K562 (cell line): ENCODE results near the gene MLLT6. TPM values are rescaled to one million over a fixed set of nuclear protein-coding genes. Genes with fewer than 3 reads are reported as not detected.

Source experiments
- AFF4 ChIP-seq: sonication (generic); formaldehyde crosslinking; IDR thresholded peaks from 2 replicates; pipeline ENCODE4 v1.8.0; 2023; ENCODE audit warnings: mild to moderate bottlenecking, missing genetic modification reagents
- BHLHE40 ChIP-seq: IDR thresholded peaks from 2 replicates; pipeline ENCODE4 v1.6.1; 2011; ENCODE audit warnings: low read length, improper control_type of control experiment
- BRD9 ChIP-seq: fragments of 450-650 bp; IDR thresholded peaks from 2 replicates; pipeline ENCODE4 v1.6.1; 2018; ENCODE audit warnings: low read depth; ENCODE audit not compliant: partially characterized antibody
- CBX2 ChIP-seq: fragments of 200-600 bp; sonication (generic); IDR thresholded peaks from one replicate; pipeline ENCODE4 v1.6.1; 2012; ENCODE audit warnings: mild to moderate bottlenecking, low read length, inconsistent platforms; ENCODE audit not compliant: insufficient read depth, poor library complexity, severe bottlenecking
- CHD4 ChIP-seq: fragments of 200-600 bp; sonication (generic); IDR thresholded peaks from 3 replicates; pipeline ENCODE4 v1.6.1; 2012; ENCODE audit warnings: low read depth, mild to moderate bottlenecking, mixed read lengths, low read length, inconsistent platforms; ENCODE audit not compliant: insufficient read depth, insufficient replicate concordance, poor library complexity, severe bottlenecking
- CTCFL ChIP-seq: IDR thresholded peaks from 2 replicates; pipeline ENCODE4 v1.6.1; 2011; ENCODE audit warnings: borderline replicate concordance, low read depth, mild to moderate bottlenecking, moderate library complexity, low read length; ENCODE audit not compliant: insufficient read depth, poor library complexity, severe bottlenecking
- GATAD2A ChIP-seq: fragments of 450-650 bp; IDR thresholded peaks from 2 replicates; pipeline ENCODE4 v1.6.1; 2017
- HNRNPL ChIP-seq: fragments of 200-400 bp; formaldehyde crosslinking; IDR thresholded peaks from 2 replicates; pipeline ENCODE4 v1.6.1; 2017; ENCODE audit warnings: low read depth, mild to moderate bottlenecking, low read length
- ILK ChIP-seq: fragments of 450-650 bp; IDR thresholded peaks from 2 replicates; pipeline ENCODE4 v1.6.1; 2016; ENCODE audit warnings: missing genetic modification characterization, low read depth, mild to moderate bottlenecking, missing compliant biosample characterization, moderate library complexity, borderline replicate concordance
- MAZ ChIP-seq, 2 experiments: fragments of 450-650 bp in 1 of 2; sonication (generic) in 1 of 2; formaldehyde crosslinking; IDR thresholded peaks in 1 of 2; conservative IDR thresholded peaks in 1 of 2; 2 replicates each; pipeline versions ENCODE4 v1.4.0 to v1.5.0; 2020; ENCODE audit warnings: mild to moderate bottlenecking in 1 of 2, missing genetic modification reagents in 1 of 2
- POLR3G ChIP-seq: IDR thresholded peaks from 2 replicates; pipeline ENCODE4 v1.6.1; 2011; ENCODE audit not compliant: insufficient read length, insufficient replicate concordance; ENCODE audit errors: extremely low read depth
- RB1 ChIP-seq: fragments of 450-650 bp; IDR thresholded peaks from 2 replicates; pipeline ENCODE4 v1.6.1; 2017; ENCODE audit warnings: low read depth, mild to moderate bottlenecking
- RBM22 ChIP-seq: fragments of 200-400 bp; formaldehyde crosslinking; IDR thresholded peaks from 2 replicates; pipeline ENCODE4 v1.6.1; 2018; ENCODE audit warnings: low read length, low read depth; ENCODE audit not compliant: poor library complexity, severe bottlenecking
- RBM34 ChIP-seq: fragments of 200-400 bp; formaldehyde crosslinking; IDR thresholded peaks from 2 replicates; pipeline ENCODE4 v1.6.1; 2018; ENCODE audit warnings: low read length, borderline replicate concordance; ENCODE audit not compliant: insufficient read depth
- RNF2 ChIP-seq: sonication (generic); IDR thresholded peaks from 2 replicates; pipeline ENCODE4 v1.6.1; 2016
- TEAD1 ChIP-seq, 2 experiments: fragments of 450-650 bp in 1 of 2; sonication (generic) in 1 of 2; formaldehyde crosslinking; IDR thresholded peaks; 2 replicates each; pipeline versions ENCODE4 v1.4.0 to v1.8.0; 2020 to 2022; ENCODE audit warnings: mild to moderate bottlenecking in 2 of 2, missing genetic modification reagents in 1 of 2
- U2AF1 ChIP-seq: fragments of 200-400 bp; formaldehyde crosslinking; optimal IDR thresholded peaks from 2 replicates; pipeline ENCODE3; 2017; ENCODE audit warnings: mild to moderate bottlenecking, low read depth, low read length, moderate library complexity
- ZBED1 ChIP-seq: IDR thresholded peaks from 2 replicates; pipeline ENCODE4 v1.6.1; 2014
- ZBTB1 ChIP-seq: sonication (generic); formaldehyde crosslinking; IDR thresholded peaks from 2 replicates; pipeline ENCODE4 v1.8.1; 2023; ENCODE audit warnings: missing genetic modification reagents, low read depth, mild to moderate bottlenecking, borderline replicate concordance
- ZFX ChIP-seq: sonication (generic); formaldehyde crosslinking; IDR thresholded peaks from 2 replicates; pipeline ENCODE4 v1.8.0; 2022; ENCODE audit warnings: mild to moderate bottlenecking, missing genetic modification reagents, moderate library complexity
- ZNF766 ChIP-seq: fragments of 200-800 bp; sonication (Bioruptor generic); conservative IDR thresholded peaks from 2 replicates; pipeline ENCODE4 v1.6.1; 2016; ENCODE audit warnings: missing genetic modification characterization, missing compliant biosample characterization
- ZZZ3 ChIP-seq: fragments of 450-650 bp; IDR thresholded peaks from 2 replicates; pipeline ENCODE4 v1.6.1; 2016; ENCODE audit warnings: antibody characterized with exemption, mild to moderate bottlenecking, moderate library complexity
- polyA plus RNA-seq, 8 experiments: library from polyadenylated mRNA; depleted of rRNA in 4 of 8; stranded (reverse) in 5 of 8; unstranded in 3 of 8; fragments of >200 nt; fragmentation: Nextera tagmentation in 2 of 8; fragmentation: Illumina TruSeq in 1 of 8; extraction: Ambion mirVana in 2 of 8; extraction: Trizol in 1 of 8; gene quantifications; 2 replicates each; pipeline versions ENCODE4 v1.2.1 to v1.2.3, GENCODE V29; 2011 to 2014; ENCODE audit warnings: inconsistent platforms in 1 of 8, missing spikeins in 1 of 8
- total RNA-seq, 7 experiments: library from RNA; depleted of rRNA in 6 of 7; stranded (reverse); fragments of >200 nt in 6 of 7; fragmentation: Illumina TruSeq in 2 of 7; extraction: Trizol in 2 of 7; gene quantifications; 2 replicates each; pipeline versions ENCODE4 v1.2.1 to v1.2.3, GENCODE V29; 2011 to 2021; ENCODE audit warnings: low replicate concordance in 1 of 7

Gene MLLT6
- total and polyA plus RNA-seq, 9 of the 15 experiments (the other 6 are each of a cell fraction or from before 2014, with no cell fraction given): 3.1 to 71.7 (median 30.0) TPM

GRCh38 chr17:38729886-38730525 lies 24.9 kb downstream of the MLLT6 start, which contains the start of gene CISD3 (continued):
- TF ChIP-seq ZFX (CRISPR knock-in tag): peak; percentile 75
- TF ChIP-seq POLR3G: no peak
- peak; percentile 31 to 79; a peak in 2 of 4 replicates for TF ChIP-seq MAZ (CRISPR knock-in tag; conservative IDR thresholded peaks at IDR 0.05 in 1 of 2, IDR thresholded peaks at IDR 0.05 in 1 of 2)
- peak; percentile 99 for TF ChIP-seq CTCFL
- no peak for TF ChIP-seq CHD4
- no peak for TF ChIP-seq RBM22
- no peak for TF ChIP-seq RBM34
- peak; percentile 37; the same call in 1 of the 2 replicates for TF ChIP-seq GATAD2A
- no peak for TF ChIP-seq RNF2
- TF ChIP-seq AFF4 (CRISPR knock-in tag): no peak
- no peak for TF ChIP-seq ILK (tag)
- TF ChIP-seq U2AF1: peak; percentile 44
- no peak for TF ChIP-seq TEAD1 (CRISPR knock-in tag; IDR thresholded peaks at IDR 0.05)
- no peak for TF ChIP-seq ZZZ3
- 0 out of 2 replicates have a peak, but pooled peaks have one; percentile 39 for TF ChIP-seq HNRNPL
- TF ChIP-seq ZBED1: 0 out of 2 replicates have a peak, but pooled peaks have one; percentile 6
- no peak for TF ChIP-seq BRD9
- TF ChIP-seq ZNF766: 0 out of 2 replicates have a peak, but pooled peaks have one; percentile 30
- peak; percentile 75 for TF ChIP-seq BHLHE40
- peak; percentile 95; the same call in 1 of the 2 replicates for TF ChIP-seq RB1
- 0 out of 2 replicates have a peak, but pooled peaks have one; percentile 25 for TF ChIP-seq ZBTB1
- no peak for TF ChIP-seq CBX2
